GM23248 (cell line): ENCODE measurements around the gene DCLK2.

Experiments
- EZH2 ChIP-seq: fragments of 200-600 bp; sonication (generic); IDR thresholded peaks from 2 replicates; pipeline ENCODE4 v1.6.1; 2018; ENCODE audit warnings: antibody characterized with exemption, mild to moderate bottlenecking; ENCODE audit not compliant: insufficient read depth, poor library complexity, severe bottlenecking
- EZH2phosphoT487 ChIP-seq: fragments of 200-600 bp; sonication (generic); IDR thresholded peaks from 2 replicates; pipeline ENCODE4 v1.6.1; 2018; ENCODE audit warnings: antibody characterized with exemption, moderate library complexity, mild to moderate bottlenecking, low read depth; ENCODE audit not compliant: insufficient read depth

DNA sequence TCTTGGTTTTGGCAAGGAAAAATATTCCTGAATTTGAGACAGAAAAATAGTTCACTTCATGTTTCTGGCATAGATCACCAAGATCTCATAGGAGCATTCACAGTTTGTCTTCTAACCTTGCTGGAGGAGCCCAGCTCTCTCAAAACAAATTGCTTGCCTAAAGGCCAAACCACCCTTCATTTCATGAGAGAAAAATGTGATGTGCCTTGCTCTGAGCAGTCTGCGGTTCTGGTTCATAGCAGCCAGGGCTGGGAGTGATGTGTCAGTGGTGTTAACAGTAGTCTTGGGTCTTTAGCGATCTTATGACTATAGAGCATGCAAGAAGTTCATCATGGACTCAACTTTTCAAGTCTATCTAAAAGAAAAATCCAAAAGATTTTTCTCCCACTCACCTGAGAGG is 183.3 kb downstream of the DCLK2 start:
- TF ChIP-seq EZH2: no peak
- no peak for TF ChIP-seq EZH2phosphoT487
